PC-3 (cell line): ENCODE measurements around the gene OVAAL. TPM values are rescaled to one million over a fixed set of nuclear protein-coding genes. Genes with fewer than 3 reads are reported as not detected.

ENCODE experiments used
- ATAC-seq: fragments of 200-7000 bp; cut with Tn5 transposase; 2 replicates; pipeline ENCODE4 v1.9.1; 2020; ENCODE audit warnings: mild to moderate bottlenecking, moderate library complexity
- BruUV-seq: library from RNA; stranded (reverse); fragments of 400-500 nt; replicated peaks from 2 replicates; lab custom pipeline; 2021; lab: Mats Ljungman, UMichigan
- CTCF ChIA-PET: fragments of 300-600 bp; sonication (Branson Sonifier 250); formaldehyde crosslinking; loops from one replicate; lab custom pipeline; 2022; ENCODE audit warnings: antibody characterized with exemption; lab: Charles Lee
- POLR2A ChIA-PET: fragments of 300-600 bp; sonication (Branson Sonifier 250); formaldehyde crosslinking; loops from one replicate; lab custom pipeline; 2022; ENCODE audit warnings: antibody characterized with exemption; ENCODE audit not compliant: unreplicated experiment; lab: Charles Lee
- DNase-seq: peaks from one replicate; pipeline ENCODE4 v3.0.0-alpha.2; 2015
- H2AFZ ChIP-seq: fragments of 300-600 bp; sonication (generic); 2 replicates; pipeline ENCODE4 v1.6.0; 2016; ENCODE audit warnings: antibody characterized with exemption, low read length
- H3F3A ChIP-seq: fragments of 300-600 bp; sonication (generic); one replicate; pipeline ENCODE4 v1.6.0; 2017; ENCODE audit warnings: antibody characterized with exemption, low read length, control low read depth, mild to moderate bottlenecking; ENCODE audit not compliant: unreplicated experiment
- H3K27ac ChIP-seq: fragments of 300-600 bp; sonication (generic); 2 replicates; pipeline ENCODE4 v1.5.1; 2016; ENCODE audit warnings: mild to moderate bottlenecking, low read length
- H3K27me3 ChIP-seq: fragments of 300-600 bp; sonication (generic); 2 replicates; pipeline ENCODE4 v1.6.1; 2016; ENCODE audit warnings: low read length, mixed read lengths
- H3K36me3 ChIP-seq: fragments of 300-600 bp; sonication (generic); 2 replicates; pipeline ENCODE4 v1.6.1; 2016; ENCODE audit warnings: low read depth, mixed run types, low read length, mixed read lengths
- H3K4me1 ChIP-seq: fragments of 300-600 bp; sonication (generic); 2 replicates; pipeline ENCODE4 v1.5.1; 2016; ENCODE audit warnings: low read length; ENCODE audit not compliant: insufficient read depth
- H3K4me2 ChIP-seq: fragments of 300-600 bp; sonication (generic); 2 replicates; pipeline ENCODE4 v1.6.0; 2016; ENCODE audit warnings: low read length
- H3K4me3 ChIP-seq: fragments of 300-600 bp; sonication (generic); 2 replicates; pipeline ENCODE4 v1.5.1; 2016; ENCODE audit warnings: mild to moderate bottlenecking, low read length, mixed read lengths
- H3K79me2 ChIP-seq: fragments of 300-600 bp; sonication (generic); 2 replicates; pipeline ENCODE4 v1.6.1; 2017; ENCODE audit warnings: low read length, mixed read lengths
- H3K9ac ChIP-seq: fragments of 300-600 bp; sonication (generic); 2 replicates; pipeline ENCODE4 v1.6.0; 2016; ENCODE audit warnings: mild to moderate bottlenecking, low read length
- H3K9me2 ChIP-seq: fragments of 300-600 bp; sonication (generic); replicated peaks from 2 replicates; pipeline ENCODE4 v1.6.1; 2016; ENCODE audit warnings: mixed run types, low read length, mixed read lengths
- H3K9me3 ChIP-seq: fragments of 300-600 bp; sonication (generic); 2 replicates; pipeline ENCODE4 v1.6.1; 2016; ENCODE audit warnings: low read length, mixed read lengths
- H4K20me1 ChIP-seq: fragments of 300-600 bp; sonication (generic); 2 replicates; pipeline ENCODE4 v1.6.1; 2016; ENCODE audit warnings: low read length, mixed read lengths
- CTCF ChIP-seq: fragments of 300-600 bp; sonication (generic); conservative IDR thresholded peaks from 2 replicates; pipeline ENCODE4 v1.5.1; 2017; ENCODE audit warnings: antibody characterized with exemption, low read depth, mild to moderate bottlenecking, low read length
- EZH2 ChIP-seq: fragments of 300-600 bp; sonication (generic); IDR thresholded peaks from one replicate; pipeline ENCODE4 v1.6.1; 2017; ENCODE audit warnings: antibody characterized with exemption, mild to moderate bottlenecking, low read length; ENCODE audit not compliant: unreplicated experiment
- EZH2phosphoT487 ChIP-seq: fragments of 300-600 bp; sonication (generic); IDR thresholded peaks from 2 replicates; pipeline ENCODE4 v1.6.1; 2018; ENCODE audit warnings: mild to moderate bottlenecking, antibody characterized with exemption, low read length, borderline replicate concordance
- intact Hi-C: fragments of 100-400 bp; cut with micrococcal nuclease; formaldehyde crosslinking; loops from 2 replicates; pipeline ENCODE4 v1.9.0; 2023
- total RNA-seq: library from RNA; depleted of rRNA; stranded (reverse); fragments of >200 nt; gene quantifications from 2 replicates; pipeline ENCODE4 v1.2.3, GENCODE V29; 2014

The OVAAL gene
- total RNA-seq, 1 experiment from 2014 or later, result not detected

- no peak for DNase-seq
- no peak for ATAC-seq
- peaks cover 6% of the 10 kb centered on the region; the same call in 1 of the 2 replicates for H3K4me1 ChIP-seq
- no peaks in the 10 kb centered on the region for H3K9me2 ChIP-seq
- CTCF ChIA-PET, result no interaction called here
- H3K36me3 ChIP-seq, result no peaks in the 10 kb centered on the region
- H3K9me3 ChIP-seq, result no peaks in the 10 kb centered on the region
- no peaks in the 10 kb centered on the region for H4K20me1 ChIP-seq
- intact Hi-C loops, result no loop called here
- H3K4me3 ChIP-seq, result no peak overlapping the region
- H3K79me2 ChIP-seq, result no peaks in the 10 kb centered on the region
- H3K27ac ChIP-seq, result no peak overlapping the region
- TF ChIP-seq CTCF (no peak), EZH2 (no peak), EZH2phosphoT487 (no peak)
- no peak overlapping the region for H2AFZ ChIP-seq
- no peak overlapping the region for H3K4me2 ChIP-seq
- BruUV-seq, result no TSS peak
- POLR2A ChIA-PET, result no interaction called here
- no peaks in the 10 kb centered on the region for H3F3A ChIP-seq
- no peaks in the 10 kb centered on the region for H3K27me3 ChIP-seq
- no peak overlapping the region for H3K9ac ChIP-seq
Measured at GRCh38 chr1:180524160-180524914, 34.4 kb upstream of the OVAAL start.

- intact Hi-C loops, result no loop called here
- no peak overlapping the region for H3K27ac ChIP-seq
- no TSS peak for BruUV-seq
- no peaks in the 10 kb centered on the region for H3K27me3 ChIP-seq
- no peak overlapping the region for H3K4me3 ChIP-seq
- no peak overlapping the region for H3K4me2 ChIP-seq
- ATAC-seq, result no peak
- DNase-seq, result no peak
- H2AFZ ChIP-seq, result no peak overlapping the region
- no peaks in the 10 kb centered on the region for H4K20me1 ChIP-seq
- no peak overlapping the region for H3K9ac ChIP-seq
- ChIA-PET POLR2A (no interaction called here), CTCF (no interaction called here)
- TF ChIP-seq EZH2, result no peak
- no peak for TF ChIP-seq EZH2phosphoT487
- no peak for TF ChIP-seq CTCF
- no peaks in the 10 kb centered on the region for H3K79me2 ChIP-seq
- no peaks in the 10 kb centered on the region for H3K9me3 ChIP-seq
- peaks cover 7% of the 10 kb centered on the region; the same call in 1 of the 2 replicates for H3K4me1 ChIP-seq
- no peaks in the 10 kb centered on the region for H3K36me3 ChIP-seq
- H3F3A ChIP-seq, result no peaks in the 10 kb centered on the region
- H3K9me2 ChIP-seq, result no peaks in the 10 kb centered on the region
Measured at GRCh38 chr1:180524915-180525714, 33.6 kb upstream of the OVAAL start.
